ENCODE measurements around the gene FAIM2. TPM values are rescaled to one million over a fixed set of nuclear protein-coding genes. Genes with fewer than 3 reads are reported as not detected.

Gene FAIM2
- polyA plus RNA-seq, 2 of the 4 experiments (the other 2 are of a cell fraction) = 0.23 TPM; not detected in 1

DNA sequence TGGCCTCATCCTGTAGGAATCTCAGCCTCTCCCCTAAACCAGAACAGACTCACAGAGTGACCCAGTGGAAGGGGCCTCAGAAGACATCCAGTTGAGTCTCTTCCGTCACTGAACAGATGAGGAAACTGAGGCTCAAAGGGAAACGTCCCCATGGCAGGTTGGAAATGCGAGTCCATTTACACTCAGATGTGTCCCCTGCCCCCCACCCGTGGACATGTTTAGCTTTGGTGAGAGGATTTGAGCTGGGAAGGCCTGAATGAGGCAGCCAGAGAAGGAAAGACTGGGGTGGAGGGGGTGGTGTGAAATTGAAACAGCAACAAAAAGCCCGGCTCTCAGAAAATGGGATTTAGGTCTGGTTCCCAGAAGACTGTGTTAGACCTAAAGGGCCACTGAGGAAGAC lies 1.7 kb downstream of the FAIM2 start:
- DNase-seq (ENCODE audit: low read depth in 1 of 2, low spot score in 1 of 2) (no peak), ATAC-seq (no peak), FAIRE-seq (no peak)
- Histone ChIP-seq H3K4me1 (no peaks in the 10 kb centered on the region), H3K9me3 (no peaks in the 10 kb centered on the region), H3K4me3 (no peak overlapping the region), H3K4me2 (no peak overlapping the region), H3K27ac (no peak overlapping the region)
- no peak for TF ChIP-seq HES2 (IDR thresholded peaks at IDR 0.05)
- TF ChIP-seq, protein P1, sequence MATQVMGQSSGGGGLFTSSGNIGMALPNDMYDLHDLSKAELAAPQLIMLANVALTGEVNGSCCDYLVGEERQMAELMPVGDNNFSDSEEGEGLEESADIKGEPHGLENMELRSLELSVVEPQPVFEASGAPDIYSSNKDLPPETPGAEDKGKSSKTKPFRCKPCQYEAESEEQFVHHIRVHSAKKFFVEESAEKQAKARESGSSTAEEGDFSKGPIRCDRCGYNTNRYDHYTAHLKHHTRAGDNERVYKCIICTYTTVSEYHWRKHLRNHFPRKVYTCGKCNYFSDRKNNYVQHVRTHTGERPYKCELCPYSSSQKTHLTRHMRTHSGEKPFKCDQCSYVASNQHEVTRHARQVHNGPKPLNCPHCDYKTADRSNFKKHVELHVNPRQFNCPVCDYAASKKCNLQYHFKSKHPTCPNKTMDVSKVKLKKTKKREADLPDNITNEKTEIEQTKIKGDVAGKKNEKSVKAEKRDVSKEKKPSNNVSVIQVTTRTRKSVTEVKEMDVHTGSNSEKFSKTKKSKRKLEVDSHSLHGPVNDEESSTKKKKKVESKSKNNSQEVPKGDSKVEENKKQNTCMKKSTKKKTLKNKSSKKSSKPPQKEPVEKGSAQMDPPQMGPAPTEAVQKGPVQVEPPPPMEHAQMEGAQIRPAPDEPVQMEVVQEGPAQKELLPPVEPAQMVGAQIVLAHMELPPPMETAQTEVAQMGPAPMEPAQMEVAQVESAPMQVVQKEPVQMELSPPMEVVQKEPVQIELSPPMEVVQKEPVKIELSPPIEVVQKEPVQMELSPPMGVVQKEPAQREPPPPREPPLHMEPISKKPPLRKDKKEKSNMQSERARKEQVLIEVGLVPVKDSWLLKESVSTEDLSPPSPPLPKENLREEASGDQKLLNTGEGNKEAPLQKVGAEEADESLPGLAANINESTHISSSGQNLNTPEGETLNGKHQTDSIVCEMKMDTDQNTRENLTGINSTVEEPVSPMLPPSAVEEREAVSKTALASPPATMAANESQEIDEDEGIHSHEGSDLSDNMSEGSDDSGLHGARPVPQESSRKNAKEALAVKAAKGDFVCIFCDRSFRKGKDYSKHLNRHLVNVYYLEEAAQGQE (IDR thresholded peaks at IDR 0.05) = no peak
- TF ChIP-seq CTCF (IDR thresholded peaks at IDR 0.05) = no peak
- TF ChIP-seq PHF8 (IDR thresholded peaks at IDR 0.05; ENCODE audit: borderline replicate concordance, low read depth) = no peak
- no peak for TF ChIP-seq ZFP36 (IDR thresholded peaks at IDR 0.05; ENCODE audit: borderline replicate concordance, partially characterized antibody)
- TF ChIP-seq, protein P2, sequence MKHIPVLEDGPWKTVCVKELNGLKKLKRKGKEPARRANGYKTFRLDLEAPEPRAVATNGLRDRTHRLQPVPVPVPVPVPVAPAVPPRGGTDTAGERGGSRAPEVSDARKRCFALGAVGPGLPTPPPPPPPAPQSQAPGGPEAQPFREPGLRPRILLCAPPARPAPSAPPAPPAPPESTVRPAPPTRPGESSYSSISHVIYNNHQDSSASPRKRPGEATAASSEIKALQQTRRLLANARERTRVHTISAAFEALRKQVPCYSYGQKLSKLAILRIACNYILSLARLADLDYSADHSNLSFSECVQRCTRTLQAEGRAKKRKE (CRISPR knock-in tag; IDR thresholded peaks at IDR 0.05; ENCODE audit: low read depth) = no peak
- TF ChIP-seq CBX2 (IDR thresholded peaks at IDR 0.05; ENCODE audit: borderline replicate concordance, low read depth) = no peak
- no peak for TF ChIP-seq POLR2A (IDR thresholded peaks at IDR 0.05; ENCODE audit: low read length)
- TF ChIP-seq NR3C1 (IDR thresholded peaks at IDR 0.05) = no peak
- no peak for TF ChIP-seq MYC (IDR thresholded peaks at IDR 0.05; ENCODE audit: borderline replicate concordance, low read length)
- TF ChIP-seq FOSB (CRISPR knock-in tag; IDR thresholded peaks at IDR 0.05) = no peak
- no peak for TF ChIP-seq ZSCAN20 (CRISPR knock-in tag; IDR thresholded peaks at IDR 0.05)
- no peak for TF ChIP-seq SREBF2 (IDR thresholded peaks at IDR 0.05)
- TF ChIP-seq CBX8 (IDR thresholded peaks at IDR 0.05) = no peak
- 66% methylated on average over 5 of the region's 5 CpGs for WGBS (ENCODE audit: missing lambda C conversion rate)
- ChIA-PET POLR2A (no interaction called here), CTCF (interaction anchor here (0.6 to 2.3 kb wide), 5 partner anchors 12 to 1319 kb away, joined by 3 to 11 read pairs (median 3); no protein-coding TSS in a partner anchor)

DNA sequence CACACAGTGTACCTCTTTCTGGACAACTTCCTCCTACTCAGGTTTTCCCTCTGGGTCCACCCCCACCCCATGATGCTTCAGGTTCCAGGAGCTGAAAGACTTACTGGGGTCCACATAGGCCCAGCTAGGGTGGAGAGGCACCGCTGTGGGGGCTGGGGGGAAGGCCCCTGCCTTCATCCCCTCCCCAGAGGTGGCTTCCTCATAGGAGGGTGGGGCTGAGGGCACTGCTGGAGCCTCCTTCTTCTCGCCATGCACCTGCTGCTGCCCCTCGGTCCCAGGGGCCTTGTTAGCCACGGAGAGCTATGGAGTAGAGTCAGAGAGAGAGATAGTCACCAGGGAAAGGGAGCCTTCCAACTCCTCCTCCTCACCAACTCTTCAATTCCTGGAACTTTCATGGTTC lies 2.7 kb downstream of the FAIM2 start:
- no peak for FAIRE-seq
- POLR2A ChIA-PET = no interaction called here

More for the DNA sequence above, 2.7 kb downstream of the FAIM2 start:
- H3K9me3 ChIP-seq = no peaks in the 10 kb centered on the region
- H3K27ac ChIP-seq = no peak overlapping the region
- no peak for TF ChIP-seq E2F6 (IDR thresholded peaks at IDR 0.05; ENCODE audit: borderline replicate concordance, low read depth)
- no peak for TF ChIP-seq KDM1A (IDR thresholded peaks at IDR 0.05; ENCODE audit: low read depth)
- no peak for TF ChIP-seq ZC3H11A (IDR thresholded peaks at IDR 0.05)
- no peak for TF ChIP-seq BCL3 (IDR thresholded peaks at IDR 0.05)
- no peak for TF ChIP-seq SREBF2 (IDR thresholded peaks at IDR 0.05)
- no peak for TF ChIP-seq MAZ (IDR thresholded peaks at IDR 0.05; ENCODE audit: borderline replicate concordance, low read depth, low read length)
- no peak overlapping the region for H3K4me3 ChIP-seq
- WGBS (ENCODE audit: missing lambda C conversion rate) = 49% methylated on average over 3 of the region's 4 CpGs
- no peaks in the 10 kb centered on the region for H3K4me1 ChIP-seq
- CTCF ChIA-PET = interaction anchor here (0.6 to 2.3 kb wide), 7 partner anchors 13 to 1320 kb away, joined by 3 to 11 read pairs (median 3); no protein-coding TSS in a partner anchor
- no peak overlapping the region for H3K4me2 ChIP-seq
- no peak for DNase-seq (ENCODE audit: low read depth in 1 of 2, low spot score in 1 of 2)
- ATAC-seq = no peak

Data from A549 (cell line).